K562 treated with DMSO at 1 percent for 24 hours (cell line): ENCODE results near the gene PSD. TPM values are rescaled to one million over a fixed set of nuclear protein-coding genes. Genes with fewer than 3 reads are reported as not detected.

Experiments
- total RNA-seq: library from RNA; unstranded; fragments of 300-600 nt; gene quantifications from 2 replicates; pipeline ENCODE4 v1.2.3, GENCODE V29; 2022; ENCODE audit warnings: low read depth; ENCODE audit not compliant: insufficient read depth

The PSD gene
- total RNA-seq, result 1.3 and 4.7 TPM in 2 replicates

GRCh38 chr10:102418622-102419268, at the start of gene PSD:
Gene PSD (minus strand): TSS chr10:102418785. CDS start chr10:102417038, 1,747 bp downstream.

GRCh38 chr10:102451105-102451969, 32.8 kb upstream of the PSD start, which contains the start of gene C10orf95:
Gene C10orf95 (minus strand): TSS chr10:102451543. CDS start chr10:102451093, 450 bp downstream.

GRCh38 chr10:102432162-102432950, 13.8 kb upstream of the PSD start, which contains the start of gene CUEDC2:
Gene CUEDC2 (minus strand): TSS chr10:102432574. CDS start chr10:102425188, 7,386 bp downstream.

GRCh38 chr10:102420714-102421506, 2.3 kb upstream of the PSD start, which contains the start of gene FBXL15:
Gene FBXL15 (plus strand): TSS chr10:102420836. CDS start chr10:102421130, 294 bp downstream.

GRCh38 chr10:102395400-102396316, 22.9 kb downstream of the PSD start, which contains the start of gene NFKB2:
Gene NFKB2 (plus strand): TSS chr10:102395705. CDS start chr10:102395960, 255 bp downstream.

Other genes with a start within 250 kb of the PSD start
- gene ELOVL3, start 192.5 kb downstream of the PSD start, total RNA-seq, result 0.52 and 1.7 TPM in 2 replicates
- gene PITX3, start 177.3 kb downstream of the PSD start, total RNA-seq, result 0.28 and 0.86 TPM in 2 replicates
- 35.3 and 37.2 TPM in 2 replicates for gene GBF1, start 173.3 kb downstream of the PSD start, total RNA-seq
- gene NFKB2, start 23.1 kb downstream of the PSD start, total RNA-seq, result 66.0 and 66.5 TPM in 2 replicates
- gene FBXL15, start 2.1 kb upstream of the PSD start, total RNA-seq, result 35.2 and 40.7 TPM in 2 replicates
- gene CUEDC2, start 13.8 kb upstream of the PSD start, total RNA-seq, result 43.0 and 47.0 TPM in 2 replicates
- gene C10orf95, start 32.8 kb upstream of the PSD start, total RNA-seq, result 1.2 TPM in 2 replicates
- gene ACTR1A, start 83.9 kb upstream of the PSD start, total RNA-seq, result 58.8 and 61.2 TPM in 2 replicates
- gene SUFU, start 85.2 kb upstream of the PSD start, total RNA-seq, result 9.4 and 9.8 TPM in 2 replicates
- 29.8 and 35.9 TPM in 2 replicates for gene TRIM8, start 225.7 kb upstream of the PSD start, total RNA-seq